Fibroblast of villous mesenchyme (primary cell): ENCODE data around the gene PEX11A. TPM values are rescaled to one million over a fixed set of nuclear protein-coding genes. Genes with fewer than 3 reads are reported as not detected.

Experiments used
- DNase-seq: peaks from one replicate; pipeline ENCODE4 v3.0.0-alpha.2; 2010; ENCODE audit warnings: low read depth
- H3K4me3 ChIP-seq: 2 replicates; pipeline ENCODE4 v1.5.1; 2011; ENCODE audit warnings: low read depth, mild to moderate bottlenecking, low read length
- total RNA-seq: library from RNA; depleted of rRNA; stranded (reverse); fragments of >200 nt; gene quantifications from 2 replicates; pipeline ENCODE4 v1.2.3, GENCODE V29; 2012
- TF ChIP-seq, protein P1 (sequence below): IDR thresholded peaks from 2 replicates; pipeline ENCODE4 v1.5.1; 2012; ENCODE audit warnings: low read depth, mild to moderate bottlenecking, low read length; ENCODE audit not compliant: insufficient read depth

Gene PEX11A
- total RNA-seq, 1 donor, result 8.2 TPM

DNA sequence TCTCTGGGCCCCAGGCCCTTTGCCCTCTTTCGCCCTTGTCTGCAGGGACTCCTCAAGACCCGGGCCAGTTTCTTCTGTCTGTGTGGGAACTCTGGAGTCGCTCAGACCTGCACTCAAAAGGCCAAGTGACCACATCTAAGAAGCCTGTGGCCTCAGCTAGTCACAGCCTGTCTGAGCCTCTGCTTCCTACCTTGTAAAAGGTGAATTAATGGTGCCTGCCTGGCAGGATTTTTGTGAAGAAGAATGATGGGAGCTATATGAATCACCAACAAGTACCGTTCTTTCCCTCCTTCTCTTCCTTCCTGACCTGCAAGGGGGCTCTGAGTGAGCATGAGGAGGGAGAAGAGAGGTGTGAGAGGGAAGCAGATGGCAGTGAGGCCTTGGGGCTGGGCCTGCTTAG is 18.9 kb downstream of the PEX11A start:
- H3K4me3 ChIP-seq, result no peak overlapping the region
- DNase-seq, result no peak
- TF ChIP-seq, protein P1, sequence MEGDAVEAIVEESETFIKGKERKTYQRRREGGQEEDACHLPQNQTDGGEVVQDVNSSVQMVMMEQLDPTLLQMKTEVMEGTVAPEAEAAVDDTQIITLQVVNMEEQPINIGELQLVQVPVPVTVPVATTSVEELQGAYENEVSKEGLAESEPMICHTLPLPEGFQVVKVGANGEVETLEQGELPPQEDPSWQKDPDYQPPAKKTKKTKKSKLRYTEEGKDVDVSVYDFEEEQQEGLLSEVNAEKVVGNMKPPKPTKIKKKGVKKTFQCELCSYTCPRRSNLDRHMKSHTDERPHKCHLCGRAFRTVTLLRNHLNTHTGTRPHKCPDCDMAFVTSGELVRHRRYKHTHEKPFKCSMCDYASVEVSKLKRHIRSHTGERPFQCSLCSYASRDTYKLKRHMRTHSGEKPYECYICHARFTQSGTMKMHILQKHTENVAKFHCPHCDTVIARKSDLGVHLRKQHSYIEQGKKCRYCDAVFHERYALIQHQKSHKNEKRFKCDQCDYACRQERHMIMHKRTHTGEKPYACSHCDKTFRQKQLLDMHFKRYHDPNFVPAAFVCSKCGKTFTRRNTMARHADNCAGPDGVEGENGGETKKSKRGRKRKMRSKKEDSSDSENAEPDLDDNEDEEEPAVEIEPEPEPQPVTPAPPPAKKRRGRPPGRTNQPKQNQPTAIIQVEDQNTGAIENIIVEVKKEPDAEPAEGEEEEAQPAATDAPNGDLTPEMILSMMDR, result no peak

DNA sequence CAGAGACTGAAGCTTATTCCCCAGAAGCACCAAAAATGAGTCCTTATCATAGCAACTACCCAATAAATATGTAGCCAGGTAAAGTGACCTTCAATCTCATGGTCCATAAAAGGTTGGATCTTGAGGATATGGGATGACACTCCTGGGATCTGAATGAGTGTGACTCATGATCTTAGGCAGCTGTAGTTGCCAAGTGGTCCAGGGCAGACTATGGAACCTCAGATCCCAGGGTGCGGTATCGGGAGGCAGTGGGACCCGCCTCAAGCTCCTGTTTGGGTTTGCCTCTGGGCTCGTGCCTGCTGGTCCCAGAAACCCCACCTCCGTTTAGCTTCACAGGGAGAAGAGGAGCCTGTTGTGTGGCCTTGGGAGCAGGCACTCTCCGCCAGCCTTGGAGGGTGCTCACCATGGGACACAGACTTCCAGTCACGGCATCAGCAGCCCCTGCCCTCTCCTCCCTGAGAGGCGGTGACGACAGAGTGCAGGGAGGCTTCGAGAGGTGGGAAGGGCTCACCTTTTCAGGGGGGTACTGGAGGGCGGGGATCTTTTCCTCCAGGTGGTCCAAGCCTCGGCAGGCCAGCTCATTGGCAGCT is 19.5 kb downstream of the PEX11A start:
- TF ChIP-seq, protein P1, result no peak
- no peak for DNase-seq
- H3K4me3 ChIP-seq, result no peak overlapping the region

DNA sequence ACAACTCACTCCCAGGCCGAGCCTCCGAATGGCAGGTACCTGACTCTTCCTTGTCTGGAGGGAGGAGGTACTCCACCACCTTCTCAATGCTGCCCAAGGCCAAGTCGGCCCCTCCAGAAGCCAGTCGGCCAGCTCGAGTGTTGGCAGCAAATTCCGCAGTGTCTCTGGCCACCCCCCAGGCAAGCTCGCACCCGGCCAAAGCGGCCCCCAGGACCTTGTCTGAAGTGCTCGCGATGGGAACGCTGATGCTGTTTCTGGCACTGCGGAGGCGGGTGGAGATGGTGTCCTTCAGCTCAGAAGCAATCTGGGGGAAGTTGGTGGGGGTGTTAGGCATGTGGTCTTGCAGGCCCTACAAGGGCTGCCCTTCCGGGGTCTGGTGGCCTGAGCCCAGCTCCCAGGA is 20.6 kb downstream of the PEX11A start:
- TF ChIP-seq, protein P1, result no peak
- H3K4me3 ChIP-seq, result no peak overlapping the region
- no peak for DNase-seq

DNA sequence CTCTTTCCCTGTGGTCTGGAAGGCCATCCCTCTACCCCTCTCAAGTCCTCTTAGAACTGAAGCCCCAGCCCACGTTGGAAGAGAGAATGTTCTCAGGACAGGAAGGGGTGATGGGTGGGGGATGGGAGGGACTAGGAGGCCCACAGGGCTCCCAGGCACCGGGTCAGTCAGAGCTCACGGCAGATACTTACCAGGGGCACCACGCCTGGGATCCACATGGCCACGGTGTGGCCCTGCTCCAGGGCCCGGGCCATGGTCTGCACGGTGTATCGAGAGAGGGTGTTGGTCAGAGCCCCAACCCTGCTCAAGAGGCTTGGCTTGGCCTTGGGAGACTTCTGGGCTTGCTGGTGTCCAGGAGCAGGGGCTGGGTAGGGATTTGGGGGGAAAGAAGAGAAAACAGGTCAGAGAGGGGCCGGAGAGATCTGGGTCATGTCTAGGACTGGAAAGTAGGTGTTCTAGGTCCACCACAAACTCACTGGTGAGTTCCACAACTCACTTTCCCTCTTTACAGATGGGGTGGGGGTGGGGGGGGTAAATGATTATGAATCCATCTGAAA is 21.2 kb downstream of the PEX11A start:
- no peak for DNase-seq

DNA sequence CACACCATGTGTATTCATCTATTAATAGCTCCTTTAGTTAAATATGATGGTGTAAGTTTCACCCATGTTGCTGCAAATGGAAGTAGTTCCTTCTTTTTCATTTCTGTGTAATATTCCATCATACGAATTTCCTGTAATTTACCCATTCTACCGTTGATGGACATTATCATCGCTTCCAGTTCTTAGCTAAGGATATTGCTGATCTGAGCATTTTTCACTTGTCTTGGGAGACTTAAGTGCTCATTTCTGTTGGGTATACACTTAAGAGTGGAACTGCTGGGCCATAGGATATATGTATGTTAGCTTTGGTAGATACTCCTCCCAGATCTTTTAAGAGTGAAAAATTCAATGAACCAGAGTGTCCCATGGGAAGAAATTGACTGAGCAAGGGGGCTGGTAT is 22.4 kb downstream of the PEX11A start:
- TF ChIP-seq, protein P1, result no peak
- no peak for DNase-seq
- no peak overlapping the region for H3K4me3 ChIP-seq

More for the DNA sequence above, 21.2 kb downstream of the PEX11A start:
- TF ChIP-seq, protein P1, result no peak
- H3K4me3 ChIP-seq, result no peak overlapping the region

DNA sequence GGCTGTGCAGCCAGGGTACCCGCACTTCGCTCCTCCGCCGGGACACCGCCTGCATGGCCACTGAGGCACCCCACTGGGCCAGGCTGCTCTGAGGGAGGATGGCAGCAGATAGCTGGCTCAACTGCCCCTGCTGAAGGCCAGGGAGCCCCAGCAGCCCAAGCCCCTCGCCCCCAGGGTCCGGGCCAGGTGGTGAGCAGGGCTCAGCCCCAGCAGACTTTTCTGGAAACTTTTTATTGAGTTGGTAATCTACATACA is 22.9 kb downstream of the PEX11A start:
- TF ChIP-seq, protein P1, result no peak
- H3K4me3 ChIP-seq, result no peak overlapping the region
- DNase-seq, result no peak
